Stimulated activated CD4-positive, alpha-beta T cell treated with anti-CD3 and anti-CD28 coated beads, Interleukin-2, amount 100 ng/mL, for 4 hours (primary cell): ENCODE measurements around the gene SUSD6.
"Not testable (repeated sequence)": the region's sequence is repeated elsewhere in the genome, so short reads cannot be mapped to it uniquely, and the experiment has no call there.

Experiments
- DNase-seq: peaks from one replicate; pipeline ENCODE4 v3.0.0-alpha.2; 2020; ENCODE audit warnings: low read depth

Gene SUSD6

DNA sequence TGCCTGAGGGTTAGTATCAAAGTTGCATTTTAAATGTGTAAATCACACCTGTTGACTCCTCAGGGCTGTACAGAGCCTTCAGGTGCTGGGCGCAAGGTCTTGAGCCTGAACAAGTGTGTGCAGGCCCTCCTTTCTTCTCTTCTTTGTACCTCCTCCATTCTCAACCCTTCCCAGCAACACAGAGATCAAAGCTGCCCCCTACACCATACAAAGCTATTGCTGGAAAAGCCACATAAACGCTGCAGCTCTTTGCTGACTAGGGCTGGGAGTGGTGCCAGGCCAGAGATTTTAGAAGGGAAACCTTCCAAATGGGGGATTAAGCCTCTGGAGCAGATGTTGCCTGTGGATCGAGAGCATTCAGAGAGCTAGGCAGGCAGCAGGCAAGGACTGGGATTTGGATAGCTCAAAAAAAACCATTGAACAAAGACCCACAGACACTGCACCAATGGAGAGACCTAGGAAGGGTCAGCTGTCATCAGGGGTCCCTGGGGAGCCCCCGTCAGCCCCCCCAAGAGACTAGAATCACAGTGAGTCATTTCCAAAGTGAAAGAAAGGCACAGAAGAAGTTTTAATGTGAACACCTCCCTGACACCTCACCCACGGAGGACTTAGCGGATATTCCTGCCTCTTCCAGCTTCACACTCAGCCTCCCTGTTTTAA, 18.2 kb upstream of the SUSD6 start:
- no peak for DNase-seq

DNA sequence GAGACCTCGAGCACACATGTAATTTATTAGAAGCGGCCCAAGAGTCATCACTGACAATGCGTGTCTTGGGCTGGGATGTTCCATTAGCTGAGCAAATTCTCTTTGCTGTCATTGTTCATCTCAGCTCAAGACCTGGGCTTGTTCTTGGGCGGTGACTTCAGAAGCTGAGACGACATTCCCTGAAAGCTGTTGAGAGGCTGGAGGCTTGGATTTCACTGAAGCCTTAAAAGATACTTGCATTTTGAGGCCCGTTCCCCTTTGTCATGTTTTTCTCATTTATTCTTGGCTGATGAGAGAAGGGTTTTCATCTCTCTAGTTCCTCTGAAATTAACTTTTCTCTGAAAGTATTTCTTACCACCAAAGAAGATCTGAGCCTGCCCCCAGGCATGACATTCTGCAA, 16.6 kb upstream of the SUSD6 start:
- no peak for DNase-seq

DNA sequence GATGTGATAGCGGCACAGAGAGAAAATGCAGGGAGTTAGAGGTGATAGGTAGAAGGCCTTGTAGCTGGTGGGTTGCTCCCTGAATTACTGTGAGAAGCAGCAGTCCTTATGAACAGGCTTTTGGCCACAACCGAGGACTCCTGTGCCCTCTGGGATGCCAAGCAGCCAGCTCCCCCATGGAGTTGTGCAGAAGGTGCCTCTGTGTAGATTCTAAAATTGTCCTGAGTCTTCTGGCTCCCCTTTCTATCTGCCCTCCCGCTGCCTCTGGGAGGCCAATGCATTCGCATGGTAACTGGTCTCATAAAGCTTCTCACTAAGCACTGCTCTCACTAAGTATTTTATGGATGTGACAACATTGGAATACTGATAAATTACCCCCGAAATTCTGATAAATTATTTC, 16.1 kb upstream of the SUSD6 start:
- DNase-seq: no peak

DNA sequence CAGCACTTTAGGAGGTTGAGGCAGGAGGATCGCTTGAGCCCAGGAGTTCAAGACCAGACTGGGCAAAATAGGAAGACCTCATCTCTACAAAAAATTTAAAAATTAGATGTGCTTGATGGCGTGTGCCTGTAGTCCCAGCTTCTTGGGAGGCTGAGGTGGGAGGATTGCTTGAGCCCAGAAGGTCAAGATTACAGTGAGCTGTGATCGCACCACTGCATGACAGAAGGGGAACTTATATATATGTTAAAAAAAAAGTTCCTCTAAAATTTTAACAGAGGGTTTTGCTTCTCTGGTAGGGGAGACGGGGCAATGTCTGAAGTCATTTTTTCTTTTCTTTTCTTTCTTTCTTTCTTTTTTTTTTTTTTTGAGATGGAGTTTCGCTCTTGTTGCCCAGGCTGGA, 12.0 kb upstream of the SUSD6 start:
- not testable (repeated sequence) for DNase-seq

DNA sequence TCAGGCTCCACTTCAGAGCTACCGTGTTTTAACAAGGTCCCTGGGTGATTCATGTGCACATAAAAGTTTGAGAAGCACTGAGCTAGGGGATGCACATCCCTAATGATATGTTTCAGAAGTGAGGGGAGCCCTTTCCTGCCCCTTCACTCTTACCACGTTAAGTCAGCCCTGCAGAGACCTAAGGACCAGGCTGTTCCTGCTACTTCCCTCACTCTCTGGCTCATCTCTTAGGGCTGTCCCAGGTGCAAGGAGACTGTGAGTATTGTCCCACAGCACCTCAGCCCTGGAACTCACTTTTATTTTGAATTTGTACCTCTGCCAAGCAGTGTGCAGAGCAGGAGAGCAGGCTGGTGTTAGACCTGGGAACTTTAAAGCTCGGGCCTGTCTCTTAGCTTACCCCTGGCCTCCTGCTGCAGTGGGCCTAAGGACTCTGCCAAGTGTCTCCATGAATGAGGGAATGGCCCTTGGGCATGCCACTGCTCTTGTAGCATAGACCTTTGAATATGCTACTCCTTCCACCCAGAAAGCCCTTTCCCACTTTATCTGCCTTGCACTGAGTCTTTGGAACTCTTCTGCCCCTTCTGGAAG, 11.0 kb upstream of the SUSD6 start:
- DNase-seq: no peak

DNA sequence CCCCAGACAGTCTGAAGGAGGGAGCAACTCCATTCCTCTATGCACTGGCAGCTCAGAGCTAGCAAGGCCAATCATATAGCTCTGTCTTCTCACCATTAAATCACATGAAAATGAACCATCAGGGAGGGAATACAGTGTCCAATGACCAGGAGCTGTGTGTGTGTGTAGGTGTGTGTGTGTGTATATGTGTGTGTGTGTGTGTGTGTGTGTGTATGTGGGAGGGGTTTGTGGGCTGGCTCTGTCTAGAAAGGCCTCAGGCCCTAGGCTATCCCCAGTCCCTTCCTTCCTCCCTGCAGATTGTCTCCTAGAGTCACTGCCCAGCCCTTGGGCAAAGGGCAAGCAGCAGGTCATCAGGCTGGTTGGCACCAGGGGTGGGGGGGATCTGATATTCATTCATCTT, 5.7 kb upstream of the SUSD6 start:
- no peak for DNase-seq

DNA sequence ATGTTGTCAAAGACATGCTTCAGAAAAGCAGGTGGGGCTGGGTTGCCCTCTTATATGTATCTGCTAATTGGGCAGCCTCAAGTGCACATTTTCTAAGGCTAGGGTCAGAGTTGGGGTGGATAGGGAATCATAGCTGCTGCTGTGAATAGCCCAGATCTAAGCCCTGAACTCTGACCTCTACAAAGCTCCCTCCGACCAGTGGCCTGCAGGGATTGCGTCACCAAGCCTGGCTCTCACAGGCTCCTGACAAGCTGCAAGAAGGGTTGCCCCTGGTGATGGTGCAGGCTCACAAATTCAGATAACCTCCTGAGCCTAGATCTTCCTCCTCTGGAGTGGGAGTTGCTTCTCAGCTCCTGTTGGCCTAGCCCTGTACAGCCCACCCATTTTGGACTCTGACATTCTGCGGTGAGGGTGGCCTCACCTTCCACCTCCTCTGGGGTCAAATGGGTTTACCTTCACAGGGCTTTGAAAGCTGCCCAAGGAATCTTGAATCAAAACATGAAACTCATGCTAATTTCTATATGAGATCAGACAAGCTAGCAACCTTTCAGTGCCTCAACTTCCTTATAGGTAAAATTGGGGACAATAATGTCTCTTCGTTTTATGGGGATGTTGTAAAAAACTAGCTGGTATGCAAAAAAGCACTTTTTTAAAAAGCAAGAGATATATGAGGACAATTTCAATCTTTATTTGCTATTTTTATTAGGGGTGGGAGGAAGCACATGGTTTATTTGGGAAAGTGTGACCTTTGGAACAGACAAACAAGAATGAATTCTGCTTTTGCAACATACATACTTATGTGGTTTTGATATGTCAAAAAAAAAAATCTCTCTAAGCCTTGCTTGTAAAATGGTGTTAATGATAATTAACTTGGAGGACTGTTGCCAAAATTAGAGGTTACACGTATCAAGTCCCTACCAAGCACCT, 4.9 kb upstream of the SUSD6 start:
- DNase-seq: no peak

DNA sequence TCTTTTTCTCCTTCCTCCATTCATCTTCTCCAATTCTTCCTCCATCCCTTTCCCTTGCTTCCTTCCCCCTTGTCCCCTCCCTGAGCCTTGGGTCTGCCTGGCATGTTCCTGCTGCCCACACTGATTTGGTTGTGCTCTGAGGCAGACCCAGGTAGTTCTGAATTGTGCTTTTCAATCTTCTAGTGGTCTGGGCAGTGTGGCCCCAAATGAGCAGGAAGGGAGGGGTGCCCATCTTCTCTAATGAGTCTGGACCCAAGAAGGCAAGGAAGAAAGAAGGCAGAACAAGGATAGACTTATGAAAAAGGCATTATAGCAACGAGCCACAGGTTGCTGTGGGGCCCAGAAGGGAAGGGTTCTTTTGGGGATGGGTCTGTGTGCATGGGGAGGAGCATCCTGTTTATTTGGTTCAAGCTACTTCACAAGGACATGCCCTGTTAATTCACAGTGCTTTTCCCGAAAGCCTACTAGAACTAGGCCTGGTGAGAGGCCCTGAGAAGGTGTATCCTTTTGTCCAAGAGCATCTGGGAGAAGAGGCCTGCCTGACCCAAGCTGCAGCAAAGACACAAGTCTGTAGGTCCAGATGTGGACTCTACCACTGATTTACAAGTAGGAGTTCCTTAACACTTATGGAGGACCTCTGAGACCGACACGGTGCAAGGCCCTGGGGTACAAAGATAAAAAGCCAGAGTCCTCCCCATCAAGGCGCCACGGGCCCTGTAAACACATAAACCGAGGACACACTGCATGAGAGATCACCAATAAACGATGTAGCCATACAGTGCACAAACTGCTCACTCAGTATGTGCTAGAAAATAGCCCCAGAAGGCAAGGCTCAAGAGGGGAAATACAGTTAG, 1.1 kb upstream of the SUSD6 start:
- DNase-seq: no peak

DNA sequence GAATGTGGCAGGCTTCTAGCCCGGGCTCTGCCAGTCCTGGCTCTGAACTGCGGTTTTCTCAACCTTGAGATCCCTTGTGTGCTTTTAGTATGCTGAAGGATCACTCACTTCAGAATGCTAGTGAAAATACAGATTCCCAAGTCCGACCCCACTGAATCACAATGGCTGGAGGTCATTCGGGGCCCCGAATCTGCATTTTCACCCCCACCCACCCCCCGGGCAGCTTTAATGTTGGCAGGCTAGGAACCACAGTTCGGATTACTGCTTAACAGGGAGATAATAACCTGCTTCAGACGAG, 573 bp upstream of the SUSD6 start:
- no peak for DNase-seq

DNA sequence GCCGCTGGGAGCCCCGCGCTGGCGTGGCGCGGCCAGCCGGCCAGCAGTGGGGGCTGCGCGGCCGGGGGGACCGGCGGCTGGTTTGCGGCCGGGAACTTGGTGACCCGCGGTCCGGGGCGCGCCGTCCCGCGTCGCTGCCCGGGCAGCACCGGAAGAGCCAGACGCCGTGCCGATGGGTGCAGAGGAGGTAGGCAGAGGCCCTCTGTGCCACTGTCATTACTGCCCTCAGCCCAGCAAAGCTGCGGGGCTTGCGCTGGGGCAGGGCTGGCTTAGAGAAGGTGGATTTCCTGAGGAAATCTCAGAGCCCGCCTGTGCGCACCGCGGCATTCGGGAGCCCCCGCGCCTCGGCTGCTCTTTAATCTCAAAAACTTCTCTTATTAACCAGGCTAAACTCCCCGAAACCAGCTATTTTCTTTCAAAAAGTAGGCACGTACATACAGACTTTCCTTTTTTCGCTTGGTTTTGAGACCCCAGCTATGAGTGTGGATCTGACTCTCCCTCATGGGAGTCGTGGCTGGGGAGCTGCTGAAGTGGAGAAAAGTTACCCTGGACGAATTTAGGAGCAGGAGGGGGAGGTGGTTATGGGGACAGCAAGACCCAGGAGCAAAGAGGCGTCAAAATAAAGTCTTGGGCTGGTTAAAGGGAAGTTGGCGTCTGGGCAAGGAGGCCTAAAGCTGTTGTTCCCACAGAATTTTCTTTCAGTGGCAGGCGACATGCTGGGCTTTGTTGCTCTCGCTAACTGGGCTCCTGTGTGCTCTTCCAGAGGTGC, 802 bp downstream of the SUSD6 start:
- DNase-seq: no peak

DNA sequence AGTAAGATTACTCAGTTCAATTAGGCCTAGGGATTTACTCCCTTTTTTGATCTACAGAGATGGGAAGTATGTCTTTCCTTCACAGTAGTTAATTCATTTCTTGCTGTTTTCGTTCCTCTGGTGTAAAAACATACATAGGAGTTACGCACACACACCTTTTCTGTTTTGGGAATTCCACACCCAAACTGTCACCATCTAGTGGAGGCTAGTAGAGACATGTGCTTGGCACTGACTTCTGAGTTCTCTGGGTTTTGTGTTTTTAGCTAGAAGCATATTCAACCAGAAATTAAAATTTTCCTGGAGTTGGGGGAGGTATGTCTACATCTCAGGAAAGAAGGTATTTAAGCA, 1.4 kb downstream of the SUSD6 start:
- no peak for DNase-seq

DNA sequence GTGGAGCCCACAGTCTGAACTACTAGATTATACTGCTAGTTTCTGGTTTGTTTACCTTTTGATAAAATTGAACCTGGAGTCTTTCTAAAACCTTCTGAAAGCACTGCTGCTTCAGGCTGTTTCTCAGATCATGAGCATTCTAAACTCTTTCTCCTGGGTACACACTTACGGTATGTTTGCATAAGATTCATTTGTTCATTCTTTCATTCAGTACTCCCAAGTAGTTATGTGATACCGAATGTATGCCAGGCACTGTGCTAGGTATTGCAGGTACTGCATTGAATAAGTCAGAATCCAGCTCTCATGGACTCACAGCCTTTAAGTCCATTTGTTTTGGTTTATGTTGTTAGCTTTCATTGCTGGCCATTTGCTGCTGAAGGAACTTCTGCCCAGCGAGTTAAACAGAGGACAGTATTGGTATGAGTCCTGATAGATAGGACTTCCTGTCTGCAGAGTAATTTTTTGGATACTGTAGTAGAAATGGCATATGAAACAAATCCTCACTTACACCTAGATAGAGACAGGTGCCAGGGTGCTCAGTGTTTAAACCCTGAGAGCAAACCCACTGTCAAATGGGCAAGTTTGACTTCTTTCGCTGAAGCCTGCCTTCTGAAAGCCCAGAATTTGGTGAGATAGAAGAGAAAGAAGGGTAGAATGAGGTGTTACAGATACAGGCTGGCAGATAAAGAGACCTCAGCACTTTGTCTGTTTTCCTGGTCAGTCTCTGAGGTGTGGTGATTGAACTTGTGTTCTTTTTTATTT, 2.1 kb downstream of the SUSD6 start:
- DNase-seq: no peak

DNA sequence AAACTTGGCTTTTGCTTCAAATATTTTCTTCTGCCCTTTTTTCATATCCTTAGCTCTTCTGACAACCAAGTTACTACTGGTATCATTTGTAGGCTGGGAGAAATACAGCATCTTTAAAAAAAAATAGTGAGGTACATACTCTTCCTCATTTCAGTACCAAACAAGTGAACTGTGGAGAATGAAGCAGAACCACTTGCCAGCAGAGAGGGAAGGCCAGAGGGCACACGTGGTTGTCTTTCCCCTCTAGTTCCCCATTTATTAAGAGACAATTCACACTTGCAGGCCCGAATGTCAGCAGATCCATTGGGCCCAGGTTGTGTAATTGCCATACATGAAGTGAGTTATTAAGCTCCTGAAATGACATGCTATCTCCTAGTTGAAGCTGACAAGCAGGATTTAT, 3.2 kb downstream of the SUSD6 start:
- no peak for DNase-seq

DNA sequence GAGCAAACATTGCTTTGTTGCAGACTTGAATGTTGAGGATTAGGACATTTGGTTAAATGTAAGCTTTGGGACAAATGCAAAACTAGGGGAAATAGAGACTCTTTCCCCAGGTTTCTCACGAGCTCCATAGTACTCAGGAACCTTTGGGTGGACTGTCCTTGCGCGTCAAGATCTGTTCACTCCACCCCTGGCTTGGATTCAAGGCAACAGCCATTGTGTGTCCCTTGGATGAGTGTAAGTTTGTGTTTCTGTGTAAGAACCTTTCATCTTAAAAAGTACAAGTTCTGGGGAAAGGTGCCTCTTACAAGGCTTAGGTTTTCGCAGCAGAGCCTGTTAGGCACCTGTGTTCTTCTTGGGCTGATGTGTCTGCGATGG, 3.7 kb downstream of the SUSD6 start:
- DNase-seq: no peak

DNA sequence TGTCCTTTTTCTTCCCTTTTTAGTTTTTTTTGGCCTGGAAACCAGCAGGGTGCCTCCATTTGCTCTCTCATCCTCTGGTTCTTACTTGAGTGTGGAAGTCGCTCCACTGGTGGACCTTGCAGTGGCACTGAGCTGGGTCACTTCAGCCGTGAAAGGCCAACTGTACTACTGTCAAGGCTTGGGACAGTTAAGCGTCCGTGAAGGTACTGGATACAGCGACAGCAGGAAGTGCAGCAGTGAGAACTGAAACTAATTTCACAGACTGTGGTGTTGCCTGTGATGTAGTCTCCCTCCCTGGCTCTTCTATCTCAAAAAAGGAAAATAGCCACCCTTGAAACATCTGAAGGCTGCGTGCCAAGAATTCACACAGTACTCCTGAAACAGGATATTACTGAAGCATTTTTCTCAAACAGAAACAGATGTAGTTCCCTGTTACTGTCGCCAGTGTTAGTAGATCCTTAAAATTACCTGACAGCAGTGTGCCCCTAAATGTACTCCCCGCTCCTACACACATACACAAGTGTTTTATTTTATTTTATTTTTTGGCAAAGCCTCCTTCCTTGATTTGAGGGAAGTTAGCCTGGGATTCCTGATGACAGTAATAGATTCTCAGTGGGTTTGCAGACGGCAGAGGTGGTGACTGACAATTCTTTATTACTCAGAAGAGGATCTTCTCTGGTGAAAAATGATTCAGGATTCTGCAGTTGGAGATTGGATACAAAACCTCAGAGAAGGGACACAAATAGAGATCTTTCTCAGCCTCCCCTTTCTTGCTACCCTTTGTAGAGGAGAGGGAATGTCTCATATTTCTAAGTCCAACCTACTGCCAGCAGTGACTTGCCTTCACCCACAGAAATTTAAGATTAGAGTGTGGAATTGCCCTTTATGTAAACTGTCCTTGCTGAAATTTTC, 4.4 kb downstream of the SUSD6 start:
- DNase-seq: no peak

DNA sequence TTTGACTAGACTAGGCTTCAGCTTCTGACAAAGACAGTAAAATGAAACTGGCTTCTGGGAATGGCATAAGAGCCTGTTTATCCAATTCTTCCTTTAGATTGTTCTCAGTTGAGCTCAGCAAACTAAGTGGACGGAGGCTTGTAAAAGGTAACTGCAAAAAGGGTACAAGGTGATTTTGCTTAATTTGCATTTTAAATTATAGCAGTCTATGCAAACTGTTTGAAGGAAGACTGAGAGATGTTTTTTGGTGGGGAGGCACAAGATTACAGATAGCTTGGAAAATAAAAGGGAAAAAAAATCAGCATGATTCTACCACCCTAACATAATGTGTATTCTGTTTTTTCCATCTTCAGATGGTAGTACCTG, 5.0 kb downstream of the SUSD6 start:
- no peak for DNase-seq

DNA sequence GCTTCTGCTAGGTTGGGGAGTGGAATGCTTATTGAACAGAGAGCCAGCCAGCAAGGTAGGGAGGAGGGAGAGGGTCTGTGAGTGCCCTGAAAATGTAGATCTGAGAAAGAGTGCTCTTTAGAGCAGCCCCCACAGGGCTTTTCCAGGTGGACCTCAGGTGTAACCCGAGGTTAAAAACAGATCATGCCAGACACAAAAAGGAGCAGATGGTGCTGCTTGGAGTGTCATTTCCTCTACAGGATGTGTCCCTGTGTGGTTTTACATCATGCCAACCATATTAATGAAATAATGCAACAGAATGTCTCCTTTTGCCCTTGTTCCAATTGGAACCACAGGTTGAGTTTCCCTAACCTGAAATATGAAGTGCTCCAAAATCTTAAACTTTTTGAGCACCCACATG, 6.4 kb downstream of the SUSD6 start:
- no peak for DNase-seq

DNA sequence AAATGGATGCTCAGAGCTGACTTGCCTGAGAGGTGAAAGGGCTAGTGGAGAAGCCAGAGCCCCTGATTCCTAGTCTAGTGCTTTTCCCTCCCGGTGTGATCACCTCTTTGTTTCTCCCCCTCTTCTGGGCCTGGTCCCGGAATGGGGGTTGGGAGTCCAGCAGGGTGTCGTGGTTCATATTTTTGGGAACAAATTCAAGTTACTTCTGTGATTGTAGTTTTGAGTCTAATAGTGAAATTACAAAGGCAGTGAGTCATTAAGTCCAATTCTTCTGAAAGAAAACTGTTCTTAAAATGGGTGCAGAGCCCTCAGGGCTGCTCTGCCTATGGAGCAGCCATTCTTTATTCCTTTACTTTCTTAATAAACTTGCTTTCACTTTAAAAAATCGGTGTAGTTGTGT, 7.6 kb downstream of the SUSD6 start:
- DNase-seq: no peak

DNA sequence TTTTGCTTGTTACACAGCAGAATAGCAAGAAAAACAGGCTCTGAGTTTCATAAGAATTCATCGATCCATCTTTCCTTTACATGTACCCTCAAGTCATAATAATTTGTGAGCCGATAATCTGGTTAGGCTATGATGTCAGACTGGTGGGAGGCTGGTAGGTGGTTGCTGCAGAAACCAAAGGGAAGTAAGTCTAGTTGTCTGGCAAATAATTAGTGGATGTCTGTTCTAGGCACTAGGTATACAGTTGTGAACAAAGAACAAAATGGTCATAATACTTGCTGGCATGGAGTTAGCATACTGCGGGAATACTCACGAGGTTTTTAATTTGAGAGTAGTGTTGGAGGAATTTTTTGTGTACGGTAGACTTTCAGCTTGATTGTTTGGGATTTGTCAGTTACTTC, 8.8 kb downstream of the SUSD6 start:
- DNase-seq: no peak

DNA sequence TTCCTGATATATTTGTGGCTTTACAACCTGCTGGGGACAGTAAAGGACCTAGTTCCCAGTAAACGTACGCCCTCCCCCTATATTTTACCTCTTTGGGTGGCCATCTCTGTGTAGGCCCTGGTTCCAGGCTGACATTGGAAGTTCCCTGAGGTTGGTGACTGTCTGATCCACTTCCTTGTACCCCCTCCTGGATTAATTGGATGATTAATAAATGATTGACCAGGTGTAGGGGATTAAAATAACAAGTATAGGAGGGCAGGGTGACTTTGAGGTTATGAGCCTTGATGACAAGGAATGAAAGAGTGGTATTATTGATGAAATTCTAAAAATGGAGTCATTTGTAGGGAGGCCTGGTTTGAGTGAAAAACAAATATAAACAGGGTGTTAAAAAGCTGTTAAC, 9.6 kb downstream of the SUSD6 start:
- no peak for DNase-seq
